Endothelial cell of umbilical vein (primary cell): ENCODE data around the gene SAXO1. TPM values are rescaled to one million over a fixed set of nuclear protein-coding genes. Genes with fewer than 3 reads are reported as not detected.

Experiments used
- BruUV-seq: library from RNA; stranded (reverse); fragments of 400-500 nt; replicated peaks from 2 replicates; lab custom pipeline; 2021; lab: Mats Ljungman, UMichigan
- CTCF ChIA-PET: fragments of 300-600, 350-600 bp; sonication (Branson Sonifier 250); formaldehyde crosslinking; loops from one replicate; lab custom pipeline; 2021; ENCODE audit warnings: antibody characterized with exemption, inconsistent platforms; lab: Charles Lee
- POLR2A ChIA-PET: fragments of 300-600, 350-600 bp; sonication (Branson Sonifier 250); formaldehyde crosslinking; loops from one replicate; lab custom pipeline; 2021; ENCODE audit warnings: antibody characterized with exemption, inconsistent platforms; lab: Charles Lee
- DNase-seq: peaks from one replicate; pipeline ENCODE4 v3.0.0-alpha.2; 2011; ENCODE audit warnings: low read depth, low spot score
- FAIRE-seq: peaks from 2 replicates; lab custom pipeline; 2011; peaks lifted over from hg19 to GRCh38; lab: Jason Lieb, UNC
- H2AFZ ChIP-seq: 2 replicates; pipeline ENCODE4 v1.6.0; 2012; ENCODE audit warnings: low read depth, low read length, control low read depth, inconsistent platforms
- H3K27ac ChIP-seq: 2 replicates; pipeline ENCODE4 v1.5.1; 2011; ENCODE audit warnings: low read depth, mild to moderate bottlenecking, control low read depth, low read length, moderate library complexity; ENCODE audit not compliant: insufficient read depth
- H3K27me3 ChIP-seq, 2 experiments: 2 replicates each; pipeline versions ENCODE4 v1.6.0 to v1.6.1; 2011; ENCODE audit warnings: low read length in 2 of 2, mixed read lengths in 1 of 2; ENCODE audit not compliant: control insufficient read depth in 2 of 2, insufficient read depth in 2 of 2
- H3K36me3 ChIP-seq, 2 experiments: 2 replicates in 1 of 2; 3 replicates in 1 of 2; pipeline ENCODE4 v1.5.1; 2011; ENCODE audit warnings: low read length in 2 of 2, mild to moderate bottlenecking in 1 of 2, moderate library complexity in 1 of 2; ENCODE audit not compliant: control insufficient read depth in 2 of 2, insufficient read depth in 2 of 2; ENCODE audit errors: extremely low read depth in 1 of 2
- H3K4me1 ChIP-seq: 3 replicates; pipeline ENCODE4 v1.5.1; 2011; ENCODE audit warnings: mild to moderate bottlenecking, low read length; ENCODE audit not compliant: control insufficient read depth, insufficient read depth; ENCODE audit errors: extremely low read depth
- H3K4me2 ChIP-seq: 2 replicates; pipeline ENCODE4 v1.6.1; 2011; ENCODE audit warnings: low read length, control low read depth, mixed read lengths; ENCODE audit not compliant: insufficient read depth
- H3K4me3 ChIP-seq, 3 experiments: fragments of 200-600 bp in 1 of 3; sonication (generic), shearing (Covaris generic) in 1 of 3; replicated peaks in 1 of 3; 2 replicates each; pipeline ENCODE4 v1.5.1; 2011 to 2016; ENCODE audit warnings: control low read depth in 3 of 3, low read length in 3 of 3, mild to moderate bottlenecking in 2 of 3, inconsistent platforms in 1 of 3, low read depth in 1 of 3, moderate library complexity in 1 of 3; ENCODE audit not compliant: insufficient read depth in 1 of 3
- H3K79me2 ChIP-seq: 2 replicates; pipeline ENCODE4 v1.6.0; 2012; ENCODE audit warnings: low read length, inconsistent platforms; ENCODE audit not compliant: control insufficient read depth, insufficient read depth
- H3K9ac ChIP-seq: replicated peaks from 2 replicates; pipeline ENCODE3; 2011; ENCODE audit warnings: low read length, control low read depth; ENCODE audit not compliant: insufficient read depth; ENCODE audit errors: extremely low read depth
- H3K9me1 ChIP-seq: replicated peaks from 3 replicates; pipeline ENCODE4 v1.6.0; 2011; ENCODE audit warnings: mild to moderate bottlenecking, low read length; ENCODE audit not compliant: control insufficient read depth, insufficient read depth; ENCODE audit errors: extremely low read depth
- H3K9me3 ChIP-seq: replicated peaks from 2 replicates; pipeline ENCODE4 v1.5.1; 2012; ENCODE audit warnings: low read length, inconsistent platforms; ENCODE audit not compliant: control insufficient read depth, insufficient read depth
- H4K20me1 ChIP-seq: replicated peaks from 2 replicates; pipeline ENCODE3; 2011; ENCODE audit warnings: mild to moderate bottlenecking, low read length; ENCODE audit not compliant: control insufficient read depth, insufficient read depth; ENCODE audit errors: extremely low read depth
- EZH2 ChIP-seq: IDR thresholded peaks from 2 replicates; pipeline ENCODE4 v1.6.1; 2012; ENCODE audit warnings: borderline replicate concordance, low read depth, mild to moderate bottlenecking, moderate library complexity, low read length, inconsistent platforms; ENCODE audit not compliant: severe bottlenecking
- FOS ChIP-seq: IDR thresholded peaks from 2 replicates; pipeline ENCODE4 v1.6.1; 2011; ENCODE audit warnings: mild to moderate bottlenecking, low read length, moderate library complexity, borderline replicate concordance; ENCODE audit not compliant: insufficient read depth
- GATA2 ChIP-seq: IDR thresholded peaks from 2 replicates; pipeline ENCODE4 v1.7.0; 2011; ENCODE audit warnings: low read depth, mild to moderate bottlenecking, moderate library complexity, mixed read lengths, low read length; ENCODE audit not compliant: insufficient read length, insufficient read depth
- JUN ChIP-seq: IDR thresholded peaks from 2 replicates; pipeline ENCODE4 v1.6.1; 2011; ENCODE audit warnings: borderline replicate concordance, low read depth; ENCODE audit not compliant: insufficient read length, insufficient read depth
- MYC ChIP-seq: IDR thresholded peaks from one replicate; pipeline ENCODE4 v1.6.1; 2011; ENCODE audit warnings: mild to moderate bottlenecking, low read depth, low read length
- POLR2A ChIP-seq: IDR thresholded peaks from 2 replicates; pipeline ENCODE4 v1.6.1; 2012; ENCODE audit warnings: low read depth, mild to moderate bottlenecking, control low read depth, low read length
- POLR2AphosphoS5 ChIP-seq: IDR thresholded peaks from 2 replicates; pipeline ENCODE4 v1.6.1; 2012; ENCODE audit warnings: low read depth, mild to moderate bottlenecking, control low read depth, low read length, moderate library complexity; ENCODE audit not compliant: insufficient read depth
- dilution Hi-C: fragments of 300-500 bp; cut with MboI; formaldehyde crosslinking; loops from one replicate; pipeline ENCODE4 v1.15.0; 2019; ENCODE audit warnings: low sequenced_read_pairs; ENCODE audit not compliant: extremely low pct_ligation_motif_present
- intact Hi-C: fragments of 100-400 bp; cut with micrococcal nuclease; formaldehyde crosslinking; loops from one replicate; pipeline ENCODE4 v1.10.0; 2022
- polyA plus RNA-seq, 4 experiments: library from polyadenylated mRNA; depleted of rRNA in 3 of 4; stranded (reverse) in 3 of 4; unstranded in 1 of 4; fragments of >200 nt; gene quantifications; 2 replicates each; pipeline versions ENCODE4 v1.2.1 to v1.2.3, GENCODE V29; 2011 to 2012; ENCODE audit warnings: missing spikeins in 1 of 4
- total RNA-seq: library from RNA; stranded (reverse); gene quantifications from 2 replicates; pipeline ENCODE4 v1.2.3, GENCODE V29; 2021
- TF ChIP-seq, protein P1 (sequence below): IDR thresholded peaks from 2 replicates; pipeline ENCODE4 v1.6.1; 2011; ENCODE audit not compliant: insufficient read depth, insufficient read length
- TF ChIP-seq, protein P2 (sequence below), 2 donors: IDR thresholded peaks; 1 replicate in 1 of 2; 2 replicates in 1 of 2; pipeline ENCODE4 v1.5.1; 2011; ENCODE audit warnings: low read length in 2 of 2, mild to moderate bottlenecking in 2 of 2, moderate library complexity in 2 of 2, control low read depth in 1 of 2, inconsistent platforms in 1 of 2, low read depth in 1 of 2; ENCODE audit not compliant: insufficient read depth in 1 of 2; ENCODE audit errors: extremely low read depth in 1 of 2

Gene SAXO1
- total and polyA plus RNA-seq, 2 donors (not counting 3 experiments of a cell fraction or from before 2014, with no cell fraction given), result not detected

DNA sequence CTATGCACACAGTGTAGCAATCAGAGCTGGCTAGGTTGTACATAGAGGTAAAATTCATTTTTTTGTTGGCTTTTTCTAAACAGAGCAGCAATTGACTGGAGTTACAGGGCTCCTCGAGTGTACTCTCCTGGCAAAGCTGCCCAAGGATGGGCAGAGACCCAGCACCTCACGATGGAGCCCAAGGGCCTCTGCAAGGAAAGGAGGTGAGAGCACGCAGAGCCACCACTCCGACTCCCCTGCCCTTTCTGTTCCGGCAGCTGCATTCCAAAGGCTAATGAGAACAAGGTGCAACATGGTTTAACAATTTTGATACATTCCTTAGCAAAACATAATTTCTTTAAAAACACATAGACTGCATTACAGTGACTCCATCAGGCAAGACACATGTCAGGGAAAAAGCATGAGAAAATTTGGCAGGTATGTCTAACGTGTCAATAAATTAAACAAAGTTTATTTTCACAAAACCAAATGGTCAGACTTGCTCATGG lies 47.5 kb downstream of the SAXO1 start:
- dilution Hi-C loops (no loop called here), intact Hi-C loops (no loop called here)
- no peaks in the 10 kb centered on the region for H3K27me3 ChIP-seq
- H3K4me1 ChIP-seq, result no peaks in the 10 kb centered on the region
- H3K9me1 ChIP-seq, result no peaks in the 10 kb centered on the region
- no peak overlapping the region for H3K27ac ChIP-seq
- no peaks in the 10 kb centered on the region for H3K79me2 ChIP-seq
- CTCF ChIA-PET, result no interaction called here
- H2AFZ ChIP-seq, result no peak overlapping the region
- DNase-seq, result no peak
- POLR2A ChIA-PET, result no interaction called here
- no peaks in the 10 kb centered on the region for H3K9me3 ChIP-seq
- H4K20me1 ChIP-seq, result no peaks in the 10 kb centered on the region
- H3K4me2 ChIP-seq, result no peak overlapping the region
- no peaks in the 10 kb centered on the region for H3K36me3 ChIP-seq
- no peak for TF ChIP-seq POLR2A
- TF ChIP-seq, protein P1, sequence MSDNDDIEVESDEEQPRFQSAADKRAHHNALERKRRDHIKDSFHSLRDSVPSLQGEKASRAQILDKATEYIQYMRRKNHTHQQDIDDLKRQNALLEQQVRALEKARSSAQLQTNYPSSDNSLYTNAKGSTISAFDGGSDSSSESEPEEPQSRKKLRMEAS, result no peak
- TF ChIP-seq, protein P2, sequence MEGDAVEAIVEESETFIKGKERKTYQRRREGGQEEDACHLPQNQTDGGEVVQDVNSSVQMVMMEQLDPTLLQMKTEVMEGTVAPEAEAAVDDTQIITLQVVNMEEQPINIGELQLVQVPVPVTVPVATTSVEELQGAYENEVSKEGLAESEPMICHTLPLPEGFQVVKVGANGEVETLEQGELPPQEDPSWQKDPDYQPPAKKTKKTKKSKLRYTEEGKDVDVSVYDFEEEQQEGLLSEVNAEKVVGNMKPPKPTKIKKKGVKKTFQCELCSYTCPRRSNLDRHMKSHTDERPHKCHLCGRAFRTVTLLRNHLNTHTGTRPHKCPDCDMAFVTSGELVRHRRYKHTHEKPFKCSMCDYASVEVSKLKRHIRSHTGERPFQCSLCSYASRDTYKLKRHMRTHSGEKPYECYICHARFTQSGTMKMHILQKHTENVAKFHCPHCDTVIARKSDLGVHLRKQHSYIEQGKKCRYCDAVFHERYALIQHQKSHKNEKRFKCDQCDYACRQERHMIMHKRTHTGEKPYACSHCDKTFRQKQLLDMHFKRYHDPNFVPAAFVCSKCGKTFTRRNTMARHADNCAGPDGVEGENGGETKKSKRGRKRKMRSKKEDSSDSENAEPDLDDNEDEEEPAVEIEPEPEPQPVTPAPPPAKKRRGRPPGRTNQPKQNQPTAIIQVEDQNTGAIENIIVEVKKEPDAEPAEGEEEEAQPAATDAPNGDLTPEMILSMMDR (IDR thresholded peaks at IDR 0.05; ENCODE audit: extremely low read depth in 1 of 2, insufficient read depth in 1 of 2, low read depth in 1 of 2, low read length in 2 of 2), result no peak
- no peak for TF ChIP-seq POLR2AphosphoS5
- no peak for TF ChIP-seq MYC
- TF ChIP-seq EZH2, result no peak
- TF ChIP-seq FOS, result no peak
- no peak for TF ChIP-seq JUN
- no peak for TF ChIP-seq GATA2
- H3K4me3 ChIP-seq, result no peak overlapping the region
- no peak overlapping the region for H3K9ac ChIP-seq
- FAIRE-seq, result no peak
- no TSS peak for BruUV-seq
